Astrocyte of the hippocampus (primary cell): ENCODE results near the gene ITPRID1.
"Not testable (repeated sequence)": the region's sequence is repeated elsewhere in the genome, so short reads cannot be mapped to it uniquely, and the experiment has no call there.

Experiments
- DNase-seq: peaks from one replicate; pipeline ENCODE4 v3.0.0; 2011; ENCODE audit warnings: low read depth, low spot score

The ITPRID1 gene

DNA sequence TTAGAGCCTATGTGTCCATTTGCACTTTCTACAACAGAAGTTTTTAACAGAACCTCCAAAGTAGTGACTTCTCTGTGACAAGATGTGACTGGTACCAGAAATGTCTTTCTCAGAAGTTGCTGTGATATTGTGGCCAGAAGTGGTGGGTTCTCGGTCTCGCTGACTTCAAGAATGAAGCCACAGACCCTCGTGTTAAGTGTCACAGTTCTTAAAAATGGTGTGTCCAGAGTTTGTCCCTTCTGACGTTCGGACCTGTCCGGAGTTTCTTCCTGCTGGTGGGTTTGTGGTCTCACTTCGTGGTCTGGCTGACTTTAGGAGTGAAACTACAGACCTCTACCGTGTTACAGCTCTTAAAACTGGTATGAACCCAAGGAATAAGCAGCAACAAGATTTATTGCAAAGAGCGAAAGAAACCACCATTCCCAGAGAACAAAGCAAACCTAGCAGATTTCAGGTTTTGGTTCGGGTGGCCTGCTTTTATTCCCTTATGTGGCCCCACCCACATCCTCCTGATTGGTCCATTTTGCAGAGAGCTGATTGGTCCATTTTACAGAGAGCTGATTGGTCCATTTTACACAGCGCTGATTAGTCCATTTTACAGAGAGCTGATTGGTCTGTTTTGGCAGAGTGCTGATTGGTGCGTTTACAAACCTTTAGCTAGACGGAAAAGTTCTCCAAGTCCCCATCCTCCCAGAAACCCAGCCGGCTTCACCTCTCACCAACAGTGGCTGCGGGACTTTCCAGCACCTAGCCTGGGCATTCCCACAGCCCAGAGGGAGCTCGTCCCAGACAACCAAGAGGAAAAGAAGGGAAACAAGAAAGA lies 3.0 kb downstream of the ITPRID1 start:
- DNase-seq, result no peak

DNA sequence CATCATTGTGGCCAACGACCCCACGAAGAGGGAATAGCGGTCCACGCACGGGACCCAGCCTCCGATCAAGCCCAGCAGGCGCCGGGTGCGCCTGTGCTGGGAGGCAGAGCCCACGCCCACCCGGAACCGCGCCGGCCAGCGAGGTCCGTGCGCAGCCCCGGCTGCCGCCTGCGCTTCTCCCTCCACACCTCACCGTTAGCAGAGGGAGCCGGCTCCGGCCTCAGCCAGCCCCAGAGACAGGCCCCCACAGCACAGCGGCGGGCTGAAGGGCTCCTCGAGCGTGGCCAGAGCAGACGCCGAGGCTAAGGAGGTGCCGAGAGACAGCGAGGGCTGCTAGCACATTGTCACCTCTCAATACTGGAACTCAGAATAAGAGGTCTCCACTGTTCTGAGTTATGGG lies 3.6 kb downstream of the ITPRID1 start:
- no peak for DNase-seq

DNA sequence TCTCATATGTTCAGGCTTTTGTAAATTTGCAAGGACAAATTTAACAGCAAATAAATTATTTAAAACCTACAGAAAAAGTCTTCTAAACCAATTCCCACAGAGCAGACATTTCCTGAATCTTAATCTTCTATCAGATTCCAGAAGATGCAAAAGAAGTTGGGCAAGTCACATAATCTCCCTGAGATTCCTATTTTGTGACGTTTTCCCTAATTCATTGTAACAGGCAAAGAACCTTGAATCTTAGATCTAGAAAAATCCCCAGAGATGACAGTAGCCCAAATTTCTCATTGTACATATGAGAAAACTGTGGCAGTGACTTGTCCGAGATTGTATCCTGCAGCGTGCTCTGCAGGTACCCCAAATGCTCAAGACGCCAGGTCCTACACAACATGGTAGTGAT lies 4.9 kb downstream of the ITPRID1 start:
- DNase-seq, result no peak

DNA sequence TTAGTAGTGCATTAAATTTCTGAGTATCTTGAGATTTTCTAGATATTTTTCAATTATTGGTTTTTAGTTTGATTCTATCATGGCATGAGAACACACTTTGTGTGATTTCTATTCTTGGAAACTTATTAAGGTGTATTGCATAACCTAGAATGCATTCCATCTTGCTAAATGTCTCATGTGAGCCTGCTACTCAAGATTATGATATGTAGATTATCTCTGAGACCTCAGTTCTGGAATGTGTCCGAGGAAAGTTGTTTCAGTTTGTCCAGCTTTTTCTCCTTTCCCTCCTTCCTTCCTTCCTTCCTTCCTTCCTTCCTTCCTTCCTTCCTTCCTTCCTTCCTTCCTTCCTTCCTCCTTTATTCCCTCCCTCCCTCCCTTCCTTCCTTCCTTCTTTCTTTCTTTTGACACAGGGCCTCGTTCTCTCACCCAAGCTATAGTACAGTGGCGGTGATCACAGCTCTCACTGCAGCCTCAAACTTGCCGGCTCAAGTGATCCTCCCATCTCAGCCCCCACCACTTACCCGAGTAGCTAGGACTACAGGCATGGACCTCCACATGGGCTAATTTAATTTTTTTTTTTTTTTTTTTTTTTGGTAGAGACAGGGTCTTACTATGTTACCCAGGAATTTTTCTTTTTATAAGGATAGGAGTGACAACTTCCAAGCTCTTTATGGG lies 7.6 kb downstream of the ITPRID1 start:
- no peak for DNase-seq

DNA sequence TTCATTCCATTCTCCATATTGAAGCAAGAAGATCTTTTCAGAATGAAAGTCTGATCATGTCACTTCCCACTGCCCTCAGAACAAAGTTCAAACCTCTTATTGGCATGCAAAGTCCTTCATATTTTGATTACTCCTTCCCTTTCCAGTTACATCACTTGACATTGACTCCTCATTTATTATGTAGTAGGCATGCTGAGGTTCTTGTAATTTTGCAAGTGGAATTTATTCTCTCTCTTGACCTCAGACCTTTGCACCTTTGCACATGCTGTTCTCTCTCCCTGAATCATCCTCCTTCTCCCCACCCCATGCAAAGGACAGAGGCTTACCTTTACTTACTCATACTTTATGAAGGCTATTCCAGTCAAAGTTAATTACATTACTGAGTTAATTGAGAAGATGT lies 13.0 kb downstream of the ITPRID1 start:
- no peak for DNase-seq

DNA sequence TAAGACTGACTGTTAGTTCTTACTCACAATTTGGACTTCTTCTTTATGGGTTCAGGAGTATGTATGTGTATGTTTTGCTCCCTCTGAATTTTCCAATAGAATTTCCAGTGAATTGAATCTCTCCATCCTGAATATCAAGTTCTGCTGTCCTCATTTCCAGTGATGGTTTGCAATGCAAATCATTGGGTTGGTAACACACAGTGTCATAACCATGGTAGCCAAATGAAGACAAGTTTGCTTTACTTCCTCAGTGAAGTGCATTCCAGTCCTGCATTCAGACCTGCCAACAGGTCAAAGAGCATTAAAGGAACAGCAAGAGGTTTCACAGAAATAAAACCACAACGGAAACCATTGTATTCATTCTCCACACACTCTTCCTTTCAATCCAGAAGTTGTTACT lies 15.2 kb downstream of the ITPRID1 start:
- peak; percentile 4 for DNase-seq

DNA sequence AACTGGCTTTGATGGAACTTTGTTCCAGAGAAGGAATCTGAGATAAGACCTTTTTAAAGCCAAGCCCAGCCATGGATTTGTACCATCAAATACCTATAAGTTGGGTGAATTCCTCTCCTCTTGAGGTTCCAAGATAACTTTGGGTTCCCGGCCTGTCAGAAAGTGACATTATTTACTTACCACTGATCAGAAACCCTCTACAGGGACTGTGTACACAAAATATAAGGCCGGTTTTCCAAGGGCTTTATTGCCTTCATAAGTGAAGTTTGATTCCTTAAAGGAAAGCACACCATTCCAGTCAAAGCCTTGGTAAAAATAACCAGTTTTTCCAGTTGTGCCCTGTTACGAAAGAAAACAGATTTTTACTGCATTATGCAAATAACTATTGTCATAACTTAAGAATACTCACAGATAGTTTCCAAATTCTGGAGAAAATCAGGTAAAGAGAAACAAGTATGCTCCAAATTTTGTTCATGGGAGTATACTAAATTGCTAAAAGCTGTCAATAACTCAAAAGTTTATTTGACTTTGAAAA lies 26.8 kb downstream of the ITPRID1 start:
- not testable (repeated sequence) for DNase-seq

DNA sequence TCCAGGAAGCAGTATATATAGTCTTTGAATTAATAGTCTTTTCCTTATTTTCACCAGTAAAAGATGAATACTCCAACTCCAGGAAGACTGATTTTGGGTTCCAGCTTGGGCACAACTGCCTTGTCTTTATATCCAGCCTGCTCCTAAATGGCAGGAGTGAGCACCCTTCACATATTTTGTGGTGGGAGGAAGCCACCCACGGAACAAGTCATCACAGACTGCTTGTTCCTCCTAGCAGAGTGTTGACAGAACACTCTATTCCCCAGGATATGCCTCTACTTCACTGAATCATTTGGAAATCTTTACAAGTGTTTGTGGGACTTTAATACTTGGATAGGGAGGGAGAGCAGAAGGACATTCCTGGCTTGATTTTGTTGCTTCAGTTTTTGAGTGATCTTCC lies 31.7 kb downstream of the ITPRID1 start:
- peak; percentile 5 for DNase-seq

DNA sequence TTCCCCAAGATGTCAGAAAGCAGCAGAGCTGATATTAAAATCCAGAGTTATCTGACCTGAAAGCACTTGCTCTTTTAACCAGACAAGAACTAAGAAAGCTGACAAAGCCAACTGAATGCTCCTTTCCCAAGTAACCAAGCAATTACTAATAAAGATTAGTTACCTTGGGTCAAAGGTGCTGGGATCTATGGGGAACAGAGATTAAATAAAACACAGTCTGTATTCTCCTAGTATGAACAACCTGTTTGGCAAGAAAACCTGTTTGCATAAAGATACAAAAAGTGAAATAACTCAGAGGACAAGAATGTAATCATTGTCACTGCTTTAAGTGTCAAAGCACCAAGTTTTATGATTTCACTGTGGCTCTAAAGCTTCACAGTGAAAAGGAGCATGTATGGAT lies 35.7 kb downstream of the ITPRID1 start:
- no peak for DNase-seq

DNA sequence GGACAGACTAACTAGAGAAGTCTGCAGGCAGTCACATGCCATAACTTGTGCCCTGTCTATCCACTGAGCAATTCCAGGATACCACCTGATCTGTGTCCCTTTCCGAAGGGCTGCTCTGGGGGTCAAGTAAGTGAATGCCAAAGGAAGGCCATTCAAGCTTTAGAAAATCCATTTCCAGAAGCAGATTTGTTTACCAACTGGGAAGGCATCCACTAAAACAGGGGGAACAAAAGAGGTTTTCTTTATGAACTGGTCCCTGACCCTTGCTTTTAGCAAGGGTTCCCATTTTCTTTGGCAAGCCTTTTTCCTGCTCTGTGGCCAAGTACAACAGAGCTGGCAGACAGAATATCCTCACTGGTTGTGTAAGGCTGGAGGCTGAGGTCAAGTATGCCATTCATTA lies 36.5 kb downstream of the ITPRID1 start:
- peak; percentile 55 for DNase-seq

DNA sequence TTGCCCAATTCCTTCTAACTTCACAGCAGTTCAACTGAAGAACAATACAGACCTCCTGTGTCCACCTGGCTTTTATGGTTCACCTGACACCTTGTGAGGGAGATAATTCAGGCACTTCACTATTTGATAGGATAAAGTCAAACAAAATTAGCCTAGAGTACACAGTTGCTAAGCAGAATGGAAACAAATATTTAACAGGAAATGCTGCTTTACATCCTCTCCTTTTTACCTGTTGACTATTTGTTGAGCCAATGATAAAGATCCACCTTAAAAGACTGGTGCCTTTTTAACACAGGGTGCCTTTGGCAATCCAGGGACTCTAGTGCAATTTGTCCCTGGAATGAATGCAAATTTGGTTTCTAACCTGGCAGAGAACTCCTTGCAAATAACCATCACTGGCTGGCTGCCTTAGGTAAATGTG lies 39.8 kb downstream of the ITPRID1 start:
- DNase-seq, result peak; percentile 17

DNA sequence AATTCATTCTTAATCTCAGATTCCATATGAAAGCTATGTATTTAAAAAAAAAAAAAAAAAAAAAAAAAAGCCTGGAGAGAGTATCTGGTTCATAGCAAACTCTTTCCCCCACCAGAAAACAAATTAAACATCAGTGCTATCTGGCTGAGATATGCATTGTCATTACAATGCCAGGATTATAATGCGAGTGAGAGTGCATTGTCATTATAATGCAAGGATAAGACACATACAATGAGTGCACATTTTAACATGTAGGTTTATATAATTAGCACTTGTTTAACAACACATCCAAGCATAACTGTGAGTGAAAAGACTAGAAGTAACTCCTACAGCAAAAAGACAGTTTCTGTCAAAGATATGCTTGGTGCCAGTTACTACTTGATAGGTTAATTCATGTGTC lies 48.1 kb downstream of the ITPRID1 start:
- DNase-seq, result no peak

DNA sequence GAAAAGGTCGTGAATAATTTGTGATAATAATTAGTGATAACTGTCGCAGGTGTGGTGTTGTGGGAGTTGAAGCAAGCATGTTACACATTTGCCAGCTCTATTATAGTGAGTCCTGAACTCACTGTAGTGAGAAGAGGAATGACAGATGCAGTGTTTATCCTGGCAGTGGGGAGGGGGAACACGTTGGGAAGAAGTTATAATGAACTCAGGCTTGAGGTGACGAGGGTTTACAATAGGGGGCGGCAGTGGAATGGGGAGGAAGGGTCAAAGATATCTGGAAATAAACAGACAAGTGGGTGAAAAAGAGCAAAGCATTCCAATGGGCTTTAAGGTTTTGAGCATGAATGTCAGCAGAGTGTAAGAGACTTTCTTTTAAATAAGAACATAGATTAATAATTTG lies 49.6 kb downstream of the ITPRID1 start:
- DNase-seq, result no peak

DNA sequence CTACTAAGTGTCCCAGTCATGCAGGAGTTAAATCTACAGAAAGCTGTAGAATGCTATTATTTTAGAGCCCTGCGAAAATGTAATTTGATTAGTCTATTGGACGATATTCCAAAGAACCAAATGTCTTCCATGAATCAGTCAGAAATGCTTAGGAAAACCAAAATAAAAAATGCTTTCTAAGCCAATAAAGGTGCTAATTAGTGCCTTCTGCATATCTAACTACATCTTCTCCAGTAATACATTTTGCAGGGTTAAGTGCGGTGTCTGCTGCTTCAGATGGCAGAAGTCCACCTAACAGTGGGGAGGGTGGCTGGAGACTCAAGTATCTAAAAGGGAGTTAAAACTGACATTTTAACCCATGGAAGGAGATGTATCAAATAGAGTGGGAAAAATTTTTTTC lies 50.1 kb downstream of the ITPRID1 start:
- no peak for DNase-seq

DNA sequence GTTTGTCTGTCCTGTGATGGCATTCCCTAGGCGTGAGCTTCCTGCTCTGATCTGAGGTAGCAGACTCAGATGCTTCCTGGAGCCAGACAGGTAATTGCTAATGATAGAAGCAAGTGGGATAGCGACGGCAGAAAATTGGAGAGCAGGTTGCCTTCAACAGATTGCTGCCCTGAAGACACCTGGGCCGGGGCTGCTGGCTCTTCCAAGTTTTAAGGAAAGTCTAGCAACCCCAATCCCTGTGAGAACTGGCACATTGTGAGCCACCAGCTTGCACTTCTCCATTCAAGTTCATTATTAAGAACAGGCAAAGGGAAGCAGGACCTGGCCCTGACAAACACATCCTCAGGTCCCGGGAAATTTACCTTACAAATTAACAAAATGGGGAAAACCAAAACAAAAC lies 50.8 kb downstream of the ITPRID1 start:
- no peak for DNase-seq

DNA sequence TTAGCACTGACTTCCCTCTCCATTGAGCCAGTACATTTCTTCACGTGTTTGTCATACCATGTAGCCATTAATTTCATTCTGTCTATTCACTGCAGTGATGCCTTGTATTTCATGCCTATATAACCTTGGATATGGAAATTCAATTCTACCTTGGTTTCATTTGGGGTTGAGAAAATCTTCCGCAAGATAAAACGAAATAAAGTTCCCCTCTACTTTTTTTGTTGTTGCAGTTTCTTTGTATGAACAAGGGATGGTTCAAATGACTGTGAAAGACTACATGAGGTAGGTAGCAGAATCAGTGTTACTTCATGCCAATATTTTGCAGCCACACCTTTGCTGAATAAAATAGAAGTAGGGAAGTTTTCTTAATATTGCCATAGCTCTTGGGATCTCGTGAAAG lies 55.6 kb downstream of the ITPRID1 start:
- no peak for DNase-seq

DNA sequence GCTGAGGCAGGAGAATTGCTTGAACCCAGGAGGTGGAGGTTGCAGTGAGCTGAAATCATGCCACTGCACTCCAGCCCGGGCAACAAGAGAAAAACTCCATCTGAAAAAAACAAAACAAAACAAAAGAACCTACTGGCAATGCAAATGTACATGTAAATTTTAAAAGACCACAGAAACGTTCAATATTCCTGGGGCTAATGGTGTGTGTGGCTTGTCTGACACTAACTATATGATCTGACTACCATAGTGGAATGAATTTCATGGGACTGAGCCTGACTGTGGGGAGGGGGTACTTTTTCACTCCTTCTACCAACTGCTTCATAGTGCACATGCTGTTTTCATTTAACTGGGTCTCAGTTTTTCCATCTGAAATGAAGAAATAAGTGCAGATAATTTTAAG lies 69.6 kb downstream of the ITPRID1 start:
- DNase-seq, result no peak

DNA sequence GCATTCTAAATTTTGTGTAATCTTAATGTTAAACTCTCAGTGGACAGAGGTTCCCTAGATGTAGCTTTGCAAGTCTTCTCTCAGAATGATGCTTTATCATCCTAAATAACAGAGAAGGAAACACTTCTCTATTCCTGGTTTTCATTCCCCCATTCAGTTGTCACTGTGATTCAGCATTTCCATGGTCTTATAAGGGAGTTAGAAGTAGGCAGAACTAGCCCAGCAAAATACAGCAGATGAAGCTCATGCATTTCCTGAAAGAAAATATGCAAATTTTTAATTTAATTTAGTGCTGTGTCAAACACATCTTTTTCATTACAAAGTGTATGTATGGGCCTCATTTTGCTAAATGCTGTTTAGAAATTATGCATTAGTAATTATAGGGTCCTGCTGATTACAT lies 70.1 kb downstream of the ITPRID1 start:
- DNase-seq, result no peak

DNA sequence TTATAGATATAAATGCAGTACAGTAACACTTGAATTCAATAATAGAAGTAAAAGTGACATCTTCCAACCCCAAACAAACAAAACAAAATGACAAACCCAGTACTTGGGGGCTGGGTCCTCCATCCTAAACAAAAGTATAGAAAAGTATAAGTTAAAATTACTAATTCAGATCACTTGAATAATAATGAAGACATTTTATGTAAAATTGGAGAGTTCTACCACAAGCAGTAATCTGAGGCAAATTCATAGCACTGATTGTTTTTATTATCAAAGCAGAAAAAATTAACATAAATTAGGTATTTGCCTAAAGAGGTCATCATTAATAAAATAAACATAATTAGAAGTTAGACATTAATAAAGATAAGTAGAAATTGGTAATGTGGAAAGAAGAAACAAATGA lies 81.5 kb downstream of the ITPRID1 start:
- DNase-seq, result no peak

DNA sequence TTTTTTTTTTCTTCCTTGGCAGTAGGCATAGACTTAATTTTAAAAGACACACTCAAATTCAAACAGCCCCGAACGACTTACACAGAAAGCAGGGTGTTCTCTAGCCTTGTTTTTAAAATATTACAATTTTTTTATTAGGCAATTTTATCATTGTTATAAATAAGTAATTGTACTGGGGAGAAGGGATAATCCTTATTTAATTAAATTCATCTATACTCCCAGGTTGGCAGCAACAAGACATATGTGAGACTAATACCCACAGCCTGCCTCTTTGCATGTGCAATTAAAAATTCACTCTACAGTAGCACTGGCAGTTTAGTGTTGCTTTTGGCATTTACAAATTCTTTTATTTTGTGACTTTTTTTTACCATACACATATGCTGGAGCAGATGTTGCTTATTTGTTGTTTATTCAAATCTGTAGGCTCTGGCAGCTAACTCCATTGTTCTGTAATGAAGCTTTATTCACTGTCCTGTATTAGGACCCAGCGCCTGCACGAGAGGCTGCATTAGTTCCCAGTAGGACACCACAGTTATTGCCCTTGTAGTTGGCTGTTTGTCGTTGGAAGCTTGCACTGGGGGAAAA lies 88.2 kb downstream of the ITPRID1 start:
- DNase-seq, result no peak

DNA sequence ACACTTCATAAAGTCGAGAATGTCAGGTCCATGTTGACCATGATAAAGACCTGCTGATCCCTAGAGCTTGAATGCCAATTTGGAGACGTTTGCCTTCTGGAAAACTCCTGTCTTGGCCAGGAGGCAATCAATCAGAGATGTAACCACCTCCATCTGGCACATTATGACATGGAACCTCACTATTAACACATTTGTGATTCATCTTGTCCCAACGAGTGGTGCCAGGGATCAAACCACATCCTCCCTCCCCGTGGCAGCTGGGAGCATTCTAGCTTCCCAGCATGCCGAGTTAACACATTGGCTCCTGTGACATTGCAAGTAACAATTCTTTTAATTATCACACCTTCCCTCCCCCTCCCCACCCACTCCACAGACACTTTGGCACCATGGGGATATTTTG lies 89.2 kb downstream of the ITPRID1 start:
- peak; percentile 69 for DNase-seq

DNA sequence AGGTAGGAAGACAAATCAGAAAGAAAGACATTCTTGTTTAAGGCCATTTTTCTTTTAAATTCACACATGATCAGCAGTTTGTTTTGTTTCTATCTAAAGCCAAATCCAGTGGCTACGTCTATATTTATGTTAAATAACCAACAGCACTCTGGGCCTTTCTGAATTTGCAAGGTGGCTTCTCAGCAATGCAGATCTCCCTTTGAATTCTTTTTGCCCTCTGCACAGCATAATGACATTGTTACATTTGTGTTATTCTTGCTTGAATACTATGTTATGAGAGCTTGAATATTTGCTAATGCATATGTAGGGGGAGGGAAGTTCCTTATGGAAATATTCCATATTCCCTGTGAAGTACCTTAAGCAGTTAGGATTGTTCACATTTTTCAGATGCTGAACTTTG lies 99.7 kb downstream of the ITPRID1 start:
- no peak for DNase-seq

DNA sequence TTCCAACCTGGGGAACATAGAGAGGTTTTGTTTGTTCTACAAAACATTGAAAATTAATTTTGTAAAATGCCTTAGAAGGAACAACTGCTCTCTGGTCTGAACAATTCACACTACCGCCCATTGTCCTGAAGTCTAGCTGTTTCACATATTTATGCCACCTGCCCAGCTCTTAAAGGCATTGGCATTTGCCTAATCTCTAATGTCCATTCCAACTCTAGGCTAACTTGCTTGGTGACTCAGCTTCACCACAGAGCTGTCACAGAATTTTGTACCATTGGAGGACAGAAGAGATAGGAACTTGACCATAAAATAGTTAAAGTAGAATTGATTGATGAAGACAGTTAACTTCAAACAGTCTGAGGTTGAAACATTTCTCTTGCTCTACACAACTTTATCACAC lies 119.6 kb downstream of the ITPRID1 start:
- no peak for DNase-seq
